Gastrocnemius medialis (tissue), 4 donors: Measurements from ENCODE around the gene PIGH. TPM values are rescaled to one million over a fixed set of nuclear protein-coding genes. Genes with fewer than 3 reads are reported as not detected.
"Not testable (repeated sequence)": the region's sequence is repeated elsewhere in the genome, so short reads cannot be mapped to it uniquely, and the experiment has no call there.

Experiments
- ATAC-seq, 2 donors: fragments of 150-250 bp; one replicate each; pipeline ENCODE4 v1.9.1; 2016
- DNase-seq, 2 donors: peaks; one replicate each; pipeline ENCODE4 v3.0.0-alpha.2; 2019
- H3K27ac ChIP-seq, 4 donors: fragments of 200-600 bp; sonication (generic); 1 replicate in 1 of 4; 2 replicates in 3 of 4; pipeline ENCODE4 v1.5.1; 2016 to 2018; ENCODE audit warnings: mild to moderate bottlenecking in 2 of 4, moderate library complexity in 1 of 4
- H3K27me3 ChIP-seq, 3 donors: fragments of 200-600 bp; sonication (generic) in 2 of 3; 1 replicate in 1 of 3; 2 replicates in 2 of 3; pipeline versions ENCODE4 v1.5.1 to v1.6.0; 2016 to 2019; ENCODE audit warnings: mild to moderate bottlenecking in 1 of 3, moderate library complexity in 1 of 3
- H3K36me3 ChIP-seq, 2 donors: fragments of 200-600 bp; sonication (generic) in 1 of 2; one replicate each; pipeline ENCODE4 v1.5.1; 2017 to 2018
- H3K4me1 ChIP-seq, 2 donors: fragments of 200-600 bp; sonication (generic) in 1 of 2; one replicate each; pipeline ENCODE4 v1.5.1; 2016 to 2017; ENCODE audit warnings: mild to moderate bottlenecking in 2 of 2
- H3K4me3 ChIP-seq, 4 donors: fragments of 200-600 bp; sonication (generic) in 3 of 4; 1 replicate in 1 of 4; 2 replicates in 3 of 4; pipeline ENCODE4 v1.5.1; 2016 to 2019; ENCODE audit warnings: mild to moderate bottlenecking in 2 of 4
- H3K9me3 ChIP-seq, 3 donors: fragments of 200-600 bp; sonication (generic) in 2 of 3; 1 replicate in 1 of 3; 2 replicates in 2 of 3; pipeline ENCODE4 v1.5.1; 2016 to 2019
- CTCF ChIP-seq, 5 experiments: fragments of 450-650 bp in 3 of 5; fragments of 200-600 bp in 2 of 5; sonication (generic) in 2 of 5; IDR thresholded peaks in 4 of 5; conservative IDR thresholded peaks in 1 of 5; 1 replicate in 4 of 5; 2 replicates in 1 of 5; pipeline ENCODE4 v1.5.1; 2016 to 2019; ENCODE audit warnings: antibody characterized with exemption in 5 of 5, mild to moderate bottlenecking in 3 of 5, moderate library complexity in 3 of 5
- POLR2A ChIP-seq, 2 donors: fragments of 450-650 bp; IDR thresholded peaks; one replicate each; pipeline ENCODE4 v1.6.1; 2017; ENCODE audit warnings: antibody characterized with exemption in 2 of 2, mild to moderate bottlenecking in 2 of 2, moderate library complexity in 2 of 2
- in situ Hi-C, 4 donors: fragments of 200-750 bp; cut with MboI; loops; one replicate each; pipeline versions ENCODE4 v1.15.0 to v1.8.0; 2017; ENCODE audit warnings: low sequenced_read_pairs in 4 of 4
- intact Hi-C: fragments of 100-400 bp; cut with DNase I; formaldehyde crosslinking; loops from one replicate; pipeline ENCODE4 v1.15.1; 2023; ENCODE audit warnings: low total_unique reads
- total RNA-seq, 4 donors: library from RNA; depleted of rRNA; stranded (reverse); fragments of >200 nt; gene quantifications; one replicate each; pipeline versions ENCODE4 v1.1.0 to v1.2.3, GENCODE V29; 2016

PIGH gene
- total RNA-seq, 4 donors from 2014 or later = 27.8 to 48.5 (median 35.3) TPM

DNA sequence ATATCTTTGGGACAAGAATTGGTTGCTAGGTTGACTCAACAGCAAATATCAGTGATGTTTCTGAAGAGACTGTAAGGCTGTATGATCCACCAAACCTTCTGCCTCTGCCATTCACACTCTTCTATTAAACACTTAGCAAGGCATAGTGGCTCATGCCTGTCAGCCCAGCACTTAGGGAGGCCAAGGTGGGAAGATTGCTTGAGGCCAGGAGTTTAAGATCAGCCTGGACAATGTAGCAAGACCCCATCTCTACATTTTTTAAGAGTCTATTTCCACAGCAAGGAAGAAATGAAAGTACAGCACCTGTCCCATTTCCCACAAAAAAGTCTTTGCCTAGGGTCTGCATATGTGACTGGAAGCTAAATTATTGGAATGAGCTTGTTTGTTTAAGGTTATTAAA, 27.5 kb upstream of the PIGH start:
- Histone ChIP-seq H3K36me3 (peaks cover 0 to 14% of the 10 kb centered on the region in 2 donors), H3K4me3 (no peak overlapping the region), H3K27me3 (no peaks in the 10 kb centered on the region), H3K9me3 (no peaks in the 10 kb centered on the region), H3K27ac (peak overlapping the region in 1 of 4 donors; percentile 51), H3K4me1 (peaks cover 13 to 16% of the 10 kb centered on the region in 2 donors)
- in situ Hi-C loops (no loop called here), intact Hi-C loops (no loop called here)
- DNase-seq = no peak
- TF ChIP-seq POLR2A (IDR thresholded peaks at IDR 0.05) (no peak), CTCF (IDR thresholded peaks at IDR 0.05 in 4 of 5, conservative IDR thresholded peaks at IDR 0.05 in 1 of 5) (no peak)
- no peak for ATAC-seq

DNA sequence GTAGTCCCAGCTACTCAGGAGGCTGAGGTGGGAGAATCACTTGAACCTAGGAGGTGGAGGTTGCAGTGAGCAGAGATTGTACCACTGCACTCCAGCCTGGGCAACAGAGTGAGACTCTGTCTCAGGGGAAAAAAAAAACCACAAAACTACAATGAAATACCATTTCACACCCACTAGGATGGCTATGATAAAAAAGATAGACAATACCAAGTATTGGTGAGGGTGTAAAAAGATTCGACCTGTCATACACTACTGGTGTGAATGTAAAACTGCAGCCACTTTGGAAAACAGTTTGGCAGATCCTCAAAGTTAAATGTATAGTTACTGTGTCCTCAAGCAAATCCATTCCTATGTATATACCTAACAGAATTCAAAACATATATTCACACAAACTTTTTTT, 26.1 kb upstream of the PIGH start:
- H3K9me3 ChIP-seq, intact Hi-C loops, H3K27me3 ChIP-seq, in situ Hi-C loops, DNase-seq, H3K4me3 ChIP-seq, ATAC-seq: not testable (repeated sequence)
- Histone ChIP-seq H3K27ac (peak overlapping the region in 1 of 4 donors; percentile 27), H3K4me1 (peaks cover 21 to 24% of the 10 kb centered on the region in 2 donors), H3K36me3 (peaks cover 0 to 21% of the 10 kb centered on the region in 2 donors)

DNA sequence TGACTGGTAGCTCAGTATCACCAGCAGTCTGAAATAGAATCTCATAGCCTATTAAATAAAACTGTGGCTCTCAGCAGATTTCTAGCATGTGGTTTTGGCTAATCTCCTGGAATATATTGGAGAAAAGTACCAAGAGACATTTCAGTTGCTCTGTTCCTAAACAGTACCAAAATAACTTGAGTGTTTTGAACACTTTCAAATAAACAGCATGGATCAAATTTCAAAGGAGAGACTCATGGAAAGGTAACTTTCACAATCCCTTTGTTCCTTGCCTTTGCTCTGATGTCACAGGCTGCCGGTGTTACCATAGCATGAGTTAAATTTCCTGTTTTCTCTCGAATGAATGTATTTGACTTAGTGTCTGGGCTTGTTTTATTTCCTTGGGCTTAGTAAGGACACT, 23.0 kb upstream of the PIGH start:
- Histone ChIP-seq H3K36me3 (peaks cover 0 to 25% of the 10 kb centered on the region in 2 donors), H3K27me3 (no peaks in the 10 kb centered on the region), H3K9me3 (no peaks in the 10 kb centered on the region), H3K4me1 (peaks cover 21 to 40% of the 10 kb centered on the region in 2 donors), H3K27ac (peak overlapping the region; percentile 75 to 97 (median 90)), H3K4me3 (peak overlapping the region in 3 of 4 donors; percentile 4 to 89 (median 80))
- in situ Hi-C loops = no loop called here
- ATAC-seq (peak; percentile 25 to 60), DNase-seq (no peak)
- TF ChIP-seq POLR2A (IDR thresholded peaks at IDR 0.05) (no peak), CTCF (IDR thresholded peaks at IDR 0.05 in 4 of 5, conservative IDR thresholded peaks at IDR 0.05 in 1 of 5) (no peak)
- intact Hi-C loops = loop anchor here (1.0 to 2.0 kb wide), 2 partner anchors 13 to 22 kb away; no protein-coding TSS in a partner anchor

DNA sequence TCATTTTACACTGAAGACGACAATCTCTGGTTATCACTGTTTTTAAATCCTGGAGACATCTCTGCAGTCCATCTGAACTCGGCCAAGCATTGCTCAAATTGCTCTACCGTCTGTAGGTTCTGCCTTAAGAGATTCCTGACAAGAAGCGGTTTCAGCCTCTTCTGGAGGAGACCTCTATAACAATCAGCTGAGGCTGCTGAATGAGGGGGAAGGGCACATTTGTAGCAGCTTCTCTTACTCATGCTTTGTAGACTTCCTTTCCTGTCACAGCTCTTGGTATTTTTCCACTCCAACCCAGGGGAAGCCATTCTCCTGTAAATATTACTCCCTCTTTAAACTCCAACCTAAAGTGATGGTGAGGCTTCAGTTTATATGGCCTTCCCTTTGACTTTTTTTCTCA, 22.6 kb upstream of the PIGH start:
- peak; percentile 29 to 47 for ATAC-seq
- H3K4me1 ChIP-seq = peaks cover 21 to 40% of the 10 kb centered on the region in 2 donors
- no peaks in the 10 kb centered on the region for H3K27me3 ChIP-seq
- H3K27ac ChIP-seq = peak overlapping the region; percentile 75 to 97 (median 90)
- peak overlapping the region in 3 of 4 donors; percentile 4 to 89 (median 80) for H3K4me3 ChIP-seq
- H3K9me3 ChIP-seq = no peaks in the 10 kb centered on the region
- in situ Hi-C loops = no loop called here
- H3K36me3 ChIP-seq = peaks cover 0 to 20% of the 10 kb centered on the region in 2 donors
- intact Hi-C loops = loop anchor here (1.0 to 2.0 kb wide), 2 partner anchors 14 to 22 kb away; no protein-coding TSS in a partner anchor
- peak in 1 of 2 donors; percentile 54 for DNase-seq
- TF ChIP-seq POLR2A (IDR thresholded peaks at IDR 0.05) = peak in 1 of 2 donors; percentile 56
- no peak for TF ChIP-seq CTCF (IDR thresholded peaks at IDR 0.05 in 4 of 5, conservative IDR thresholded peaks at IDR 0.05 in 1 of 5)

DNA sequence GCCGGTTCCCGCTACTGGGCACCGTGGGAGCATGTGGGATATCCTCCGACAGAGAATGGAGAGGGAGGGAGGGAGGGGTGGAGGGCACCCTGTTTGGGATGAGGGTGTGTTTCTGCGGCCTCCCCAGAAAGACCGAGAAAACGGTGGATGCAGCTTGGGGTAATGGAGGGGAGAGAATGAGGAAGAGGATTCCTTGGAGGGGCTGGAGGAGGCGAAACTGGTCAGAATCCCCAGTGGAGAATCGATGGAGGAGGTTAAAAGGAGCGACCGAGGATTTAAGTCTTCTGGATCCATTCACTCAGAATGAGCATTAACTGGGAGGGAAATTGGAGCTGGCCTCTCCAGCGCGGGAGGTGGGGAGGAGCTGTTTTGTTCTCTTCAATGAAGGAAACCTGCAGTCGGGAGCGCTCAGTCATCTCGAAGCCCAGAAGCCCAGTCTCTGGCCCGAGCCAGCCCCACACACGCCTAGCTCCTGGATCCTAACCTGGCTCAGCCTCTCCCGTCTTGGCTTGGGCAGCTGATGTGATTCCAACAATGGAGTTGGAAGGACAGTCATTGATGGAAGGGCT, 20.2 kb upstream of the PIGH start:
- ATAC-seq (peak; percentile 5 to 23), DNase-seq (peak; percentile 36 to 48)
- in situ Hi-C loops = no loop called here
- Histone ChIP-seq H3K9me3 (no peaks in the 10 kb centered on the region), H3K27ac (peak overlapping the region; percentile 81 to 97 (median 90)), H3K4me3 (peak overlapping the region; percentile 69 to 89 (median 78)), H3K4me1 (peaks cover 21 to 40% of the 10 kb centered on the region in 2 donors), H3K36me3 (peaks cover 0 to 17% of the 10 kb centered on the region in 2 donors), H3K27me3 (no peaks in the 10 kb centered on the region)
- intact Hi-C loops = loop anchor here (2.0 kb wide), 1 partner anchor 926 kb away; no protein-coding TSS in a partner anchor
- TF ChIP-seq CTCF (IDR thresholded peaks at IDR 0.05 in 4 of 5, conservative IDR thresholded peaks at IDR 0.05 in 1 of 5) (no peak), POLR2A (IDR thresholded peaks at IDR 0.05) (no peak)
